Measurements from ENCODE around the gene C4B. TPM values are rescaled to one million over a fixed set of nuclear protein-coding genes. Genes with fewer than 3 reads are reported as not detected.
"Not testable (repeated sequence)": the region's sequence is repeated elsewhere in the genome, so short reads cannot be mapped to it uniquely, and the experiment has no call there.

C4B gene
- total RNA-seq, 1 experiment from 2014 or later, result 2.6 TPM

- intact Hi-C loops (cut with micrococcal nuclease); H3K9me2 ChIP-seq (replicated peaks; ENCODE audit: low read length); H3K4me1 ChIP-seq (ENCODE audit: insufficient read depth, low read length); H2AFZ ChIP-seq (ENCODE audit: low read length); CTCF ChIA-PET; H3K36me3 ChIP-seq (ENCODE audit: low read depth, low read length); H3K4me2 ChIP-seq (ENCODE audit: low read length); H3K4me3 ChIP-seq (ENCODE audit: low read length); H3K9ac ChIP-seq (ENCODE audit: low read length); DNase-seq; H3K9me3 ChIP-seq (ENCODE audit: low read length); ATAC-seq; BruUV-seq (replicated peaks); H3K79me2 ChIP-seq (ENCODE audit: low read length); H3K27me3 ChIP-seq (ENCODE audit: low read length); H3K27ac ChIP-seq (ENCODE audit: low read length); POLR2A ChIA-PET (ENCODE audit: unreplicated experiment); H3F3A ChIP-seq (ENCODE audit: low read length, unreplicated experiment); H4K20me1 ChIP-seq (ENCODE audit: low read length): not testable (repeated sequence)
Measured at GRCh38 chr6:32035283-32036013, 20.9 kb downstream of the C4B start.

DNA sequence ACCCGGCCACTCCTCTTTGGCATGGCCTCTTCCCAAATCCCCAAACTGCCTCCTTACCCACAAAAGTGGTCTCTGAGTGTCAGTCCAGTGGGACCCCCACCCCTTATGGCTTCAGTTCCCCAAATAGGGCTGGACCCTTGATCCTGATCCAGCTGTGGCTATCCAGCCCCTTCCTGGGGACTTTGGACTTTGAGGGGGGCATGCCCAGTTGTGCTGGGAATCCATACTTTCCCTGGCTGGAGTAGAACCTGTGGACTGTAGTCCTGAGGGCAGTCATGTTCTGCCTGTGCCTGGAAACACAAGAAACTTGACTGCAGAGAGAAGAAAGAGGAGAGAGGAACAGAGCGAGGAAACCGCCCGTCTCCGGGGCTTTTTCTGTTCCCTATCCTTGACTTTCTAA lies 22.5 kb downstream of the C4B start:
- H3K9ac ChIP-seq (ENCODE audit: low read length); H3K36me3 ChIP-seq (ENCODE audit: low read depth, low read length); H3K27me3 ChIP-seq (ENCODE audit: low read length); H4K20me1 ChIP-seq (ENCODE audit: low read length); BruUV-seq (replicated peaks); DNase-seq; H3K4me2 ChIP-seq (ENCODE audit: low read length); H3K4me1 ChIP-seq (ENCODE audit: insufficient read depth, low read length); H3F3A ChIP-seq (ENCODE audit: low read length, unreplicated experiment); CTCF ChIA-PET; intact Hi-C loops (cut with micrococcal nuclease); ATAC-seq; POLR2A ChIA-PET (ENCODE audit: unreplicated experiment); H3K4me3 ChIP-seq (ENCODE audit: low read length); H2AFZ ChIP-seq (ENCODE audit: low read length); H3K9me2 ChIP-seq (replicated peaks; ENCODE audit: low read length); H3K9me3 ChIP-seq (ENCODE audit: low read length); H3K79me2 ChIP-seq (ENCODE audit: low read length); H3K27ac ChIP-seq (ENCODE audit: low read length): not testable (repeated sequence)

DNA sequence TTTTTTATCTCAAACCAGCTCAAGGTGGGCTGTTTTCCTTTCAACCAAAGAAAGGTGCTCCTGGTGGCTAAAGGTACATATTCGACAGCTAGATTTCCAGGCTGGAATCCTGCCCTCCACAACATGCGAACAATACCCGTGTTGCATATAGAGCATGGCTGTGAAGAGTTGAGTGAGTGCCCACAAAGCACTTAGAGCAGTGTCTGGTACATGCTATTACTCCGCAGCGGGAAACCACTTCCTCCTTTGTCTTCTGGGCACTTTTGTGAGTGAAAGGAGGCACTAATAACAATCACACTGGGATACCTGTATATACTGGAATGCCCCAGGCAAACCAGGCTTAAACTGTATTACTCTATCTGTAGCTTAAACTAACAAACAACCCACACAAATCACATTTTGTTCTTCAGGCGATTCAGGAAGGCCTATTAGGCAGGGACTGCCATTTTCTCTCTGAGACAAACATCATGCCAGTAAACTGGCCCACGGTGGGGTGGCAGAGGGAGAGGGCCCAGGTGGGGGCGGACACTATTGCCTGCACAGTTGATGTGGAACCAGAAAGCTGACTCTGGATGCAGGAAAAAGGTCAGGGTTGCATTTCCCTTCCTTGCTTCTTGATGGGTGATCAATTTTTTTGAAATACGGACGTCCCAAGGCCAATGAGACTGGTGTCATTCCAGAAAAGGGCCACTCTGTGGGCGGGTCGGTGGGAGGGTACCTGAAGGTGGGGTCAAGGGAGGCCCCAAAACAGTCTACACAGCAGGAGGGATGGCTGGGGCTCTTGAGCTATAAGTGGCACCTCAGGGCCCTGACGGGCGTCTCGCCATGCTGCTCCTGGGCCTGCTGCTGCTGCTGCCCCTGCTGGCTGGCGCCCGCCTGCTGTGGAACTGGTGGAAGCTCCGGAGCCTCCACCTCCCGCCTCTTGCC lies 23.3 kb downstream of the C4B start, which contains the start of gene CYP21A2:
Gene CYP21A2 (plus strand): TSS at position 818 of the 927 bp plus-strand sequence. CDS start 8 bp downstream, at position 826.
- H3F3A ChIP-seq (ENCODE audit: low read length, unreplicated experiment); H2AFZ ChIP-seq (ENCODE audit: low read length); H3K79me2 ChIP-seq (ENCODE audit: low read length); H3K9me2 ChIP-seq (replicated peaks; ENCODE audit: low read length); H3K4me2 ChIP-seq (ENCODE audit: low read length); H3K4me1 ChIP-seq (ENCODE audit: insufficient read depth, low read length); H3K27me3 ChIP-seq (ENCODE audit: low read length); DNase-seq; POLR2A ChIA-PET (ENCODE audit: unreplicated experiment); H3K27ac ChIP-seq (ENCODE audit: low read length); CTCF ChIA-PET; H4K20me1 ChIP-seq (ENCODE audit: low read length); H3K4me3 ChIP-seq (ENCODE audit: low read length); H3K9me3 ChIP-seq (ENCODE audit: low read length); BruUV-seq (replicated peaks); intact Hi-C loops (cut with micrococcal nuclease); H3K9ac ChIP-seq (ENCODE audit: low read length); H3K36me3 ChIP-seq (ENCODE audit: low read depth, low read length): not testable (repeated sequence)
- peak; percentile 30 for ATAC-seq

GRCh38 chr6:32038878-32039277 lies 24.3 kb downstream of the C4B start:
- H2AFZ ChIP-seq (ENCODE audit: low read length); POLR2A ChIA-PET (ENCODE audit: unreplicated experiment); H3K9me3 ChIP-seq (ENCODE audit: low read length); H3K36me3 ChIP-seq (ENCODE audit: low read depth, low read length); H3K9ac ChIP-seq (ENCODE audit: low read length); intact Hi-C loops (cut with micrococcal nuclease); H3K27ac ChIP-seq (ENCODE audit: low read length); H3K79me2 ChIP-seq (ENCODE audit: low read length); ATAC-seq; H3K4me1 ChIP-seq (ENCODE audit: insufficient read depth, low read length); H4K20me1 ChIP-seq (ENCODE audit: low read length); BruUV-seq (replicated peaks); H3K4me3 ChIP-seq (ENCODE audit: low read length); H3K4me2 ChIP-seq (ENCODE audit: low read length); H3K9me2 ChIP-seq (replicated peaks; ENCODE audit: low read length); CTCF ChIA-PET; H3F3A ChIP-seq (ENCODE audit: low read length, unreplicated experiment); H3K27me3 ChIP-seq (ENCODE audit: low read length); DNase-seq: not testable (repeated sequence)

DNA sequence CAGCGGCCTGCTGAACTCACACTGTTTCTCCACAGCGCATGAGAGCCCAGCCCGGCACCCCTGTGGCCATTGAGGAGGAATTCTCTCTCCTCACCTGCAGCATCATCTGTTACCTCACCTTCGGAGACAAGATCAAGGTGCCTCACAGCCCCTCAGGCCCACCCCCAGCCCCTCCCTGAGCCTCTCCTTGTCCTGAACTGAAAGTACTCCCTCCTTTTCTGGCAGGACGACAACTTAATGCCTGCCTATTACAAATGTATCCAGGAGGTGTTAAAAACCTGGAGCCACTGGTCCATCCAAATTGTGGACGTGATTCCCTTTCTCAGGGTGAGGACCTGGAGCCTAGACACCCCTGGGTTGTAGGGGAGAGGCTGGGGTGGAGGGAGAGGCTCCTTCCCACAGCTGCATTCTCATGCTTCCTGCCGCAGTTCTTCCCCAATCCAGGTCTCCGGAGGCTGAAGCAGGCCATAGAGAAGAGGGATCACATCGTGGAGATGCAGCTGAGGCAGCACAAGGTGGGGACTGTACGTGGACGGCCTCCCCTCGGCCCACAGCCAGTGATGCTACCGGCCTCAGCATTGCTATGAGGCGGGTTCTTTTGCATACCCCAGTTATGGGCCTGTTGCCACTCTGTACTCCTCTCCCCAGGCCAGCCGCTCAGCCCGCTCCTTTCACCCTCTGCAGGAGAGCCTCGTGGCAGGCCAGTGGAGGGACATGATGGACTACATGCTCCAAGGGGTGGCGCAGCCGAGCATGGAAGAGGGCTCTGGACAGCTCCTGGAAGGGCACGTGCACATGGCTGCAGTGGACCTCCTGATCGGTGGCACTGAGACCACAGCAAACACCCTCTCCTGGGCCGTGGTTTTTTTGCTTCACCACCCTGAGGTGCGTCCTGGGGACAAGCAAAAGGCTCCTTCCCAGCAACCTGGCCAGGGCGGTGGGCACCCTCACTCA lies 25.0 kb downstream of the C4B start:
- H4K20me1 ChIP-seq (ENCODE audit: low read length); H3K79me2 ChIP-seq (ENCODE audit: low read length); POLR2A ChIA-PET (ENCODE audit: unreplicated experiment); H3K36me3 ChIP-seq (ENCODE audit: low read depth, low read length); H2AFZ ChIP-seq (ENCODE audit: low read length); BruUV-seq (replicated peaks); H3K9ac ChIP-seq (ENCODE audit: low read length); ATAC-seq; H3K9me3 ChIP-seq (ENCODE audit: low read length); DNase-seq; H3K4me3 ChIP-seq (ENCODE audit: low read length); H3K4me2 ChIP-seq (ENCODE audit: low read length); intact Hi-C loops (cut with micrococcal nuclease); H3K27ac ChIP-seq (ENCODE audit: low read length); H3K9me2 ChIP-seq (replicated peaks; ENCODE audit: low read length); H3F3A ChIP-seq (ENCODE audit: low read length, unreplicated experiment); H3K27me3 ChIP-seq (ENCODE audit: low read length); H3K4me1 ChIP-seq (ENCODE audit: insufficient read depth, low read length); CTCF ChIA-PET: not testable (repeated sequence)

- H3K4me1 ChIP-seq (ENCODE audit: insufficient read depth, low read length); DNase-seq; H3K9ac ChIP-seq (ENCODE audit: low read length); H3K9me3 ChIP-seq (ENCODE audit: low read length); H3K36me3 ChIP-seq (ENCODE audit: low read depth, low read length); H3K27me3 ChIP-seq (ENCODE audit: low read length); H2AFZ ChIP-seq (ENCODE audit: low read length); H3K9me2 ChIP-seq (replicated peaks; ENCODE audit: low read length); H3K4me2 ChIP-seq (ENCODE audit: low read length); ATAC-seq; CTCF ChIA-PET; H3F3A ChIP-seq (ENCODE audit: low read length, unreplicated experiment); H4K20me1 ChIP-seq (ENCODE audit: low read length); BruUV-seq (replicated peaks); POLR2A ChIA-PET (ENCODE audit: unreplicated experiment); H3K4me3 ChIP-seq (ENCODE audit: low read length); intact Hi-C loops (cut with micrococcal nuclease); H3K79me2 ChIP-seq (ENCODE audit: low read length); H3K27ac ChIP-seq (ENCODE audit: low read length): not testable (repeated sequence)
Measured at GRCh38 chr6:32040299-32041049, 25.9 kb downstream of the C4B start.
